Keratinocyte (primary cell): ENCODE measurements around the gene STK24.

Source experiments
- EZH2 ChIP-seq: IDR thresholded peaks from one replicate; pipeline ENCODE4 v1.6.1; 2012; ENCODE audit warnings: inconsistent platforms, mild to moderate bottlenecking, low read length, moderate library complexity
- TF ChIP-seq, protein P1 (sequence below), 3 experiments: IDR thresholded peaks in 1 of 3; conservative IDR thresholded peaks in 1 of 3; optimal IDR thresholded peaks in 1 of 3; 2 replicates in 2 of 3; 3 replicates in 1 of 3; pipeline versions ENCODE3 to v1.5.1; 2011; ENCODE audit warnings: low read length in 3 of 3, mild to moderate bottlenecking in 3 of 3, moderate library complexity in 2 of 3, control low read depth in 1 of 3, inconsistent platforms in 1 of 3; ENCODE audit not compliant: insufficient read depth in 2 of 3; ENCODE audit errors: extremely low read depth in 1 of 3

DNA sequence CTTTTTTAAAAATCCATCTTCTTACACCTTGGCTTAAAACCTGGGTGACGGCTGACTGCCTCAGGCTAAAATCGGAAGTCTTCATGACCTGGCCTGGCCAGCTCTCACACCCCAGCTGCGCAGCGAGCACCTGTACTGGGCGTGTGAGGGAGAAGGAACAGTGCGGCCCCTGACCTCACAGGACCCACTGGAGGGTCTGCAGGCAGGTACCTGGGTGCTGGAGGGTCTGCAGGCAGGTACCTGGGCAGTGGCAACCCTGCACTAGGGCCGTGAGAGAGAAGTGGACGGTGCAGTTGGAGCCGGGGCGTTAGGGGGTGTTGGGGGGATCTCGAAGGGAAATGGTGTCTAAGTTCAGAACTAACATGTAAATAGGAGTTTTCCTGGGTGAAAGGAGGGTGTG lies 144.3 kb downstream of the STK24 start:
- TF ChIP-seq, protein P1, sequence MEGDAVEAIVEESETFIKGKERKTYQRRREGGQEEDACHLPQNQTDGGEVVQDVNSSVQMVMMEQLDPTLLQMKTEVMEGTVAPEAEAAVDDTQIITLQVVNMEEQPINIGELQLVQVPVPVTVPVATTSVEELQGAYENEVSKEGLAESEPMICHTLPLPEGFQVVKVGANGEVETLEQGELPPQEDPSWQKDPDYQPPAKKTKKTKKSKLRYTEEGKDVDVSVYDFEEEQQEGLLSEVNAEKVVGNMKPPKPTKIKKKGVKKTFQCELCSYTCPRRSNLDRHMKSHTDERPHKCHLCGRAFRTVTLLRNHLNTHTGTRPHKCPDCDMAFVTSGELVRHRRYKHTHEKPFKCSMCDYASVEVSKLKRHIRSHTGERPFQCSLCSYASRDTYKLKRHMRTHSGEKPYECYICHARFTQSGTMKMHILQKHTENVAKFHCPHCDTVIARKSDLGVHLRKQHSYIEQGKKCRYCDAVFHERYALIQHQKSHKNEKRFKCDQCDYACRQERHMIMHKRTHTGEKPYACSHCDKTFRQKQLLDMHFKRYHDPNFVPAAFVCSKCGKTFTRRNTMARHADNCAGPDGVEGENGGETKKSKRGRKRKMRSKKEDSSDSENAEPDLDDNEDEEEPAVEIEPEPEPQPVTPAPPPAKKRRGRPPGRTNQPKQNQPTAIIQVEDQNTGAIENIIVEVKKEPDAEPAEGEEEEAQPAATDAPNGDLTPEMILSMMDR (optimal IDR thresholded peaks at IDR 0.05 in 1 of 3, IDR thresholded peaks at IDR 0.05 in 1 of 3, conservative IDR thresholded peaks at IDR 0.05 in 1 of 3; ENCODE audit: extremely low read depth in 1 of 3, insufficient read depth in 2 of 3, low read length in 3 of 3) = no peak
- no peak for TF ChIP-seq EZH2
